HG03457 (cell line): ENCODE measurements around the gene CORT.
"Not testable (repeated sequence)": the region's sequence is repeated elsewhere in the genome, so short reads cannot be mapped to it uniquely, and the experiment has no call there.

ENCODE experiments used
- ATAC-seq: cut with Tn5 transposase; IDR thresholded peaks from one replicate; pipeline ENCODE4 v1.9.1; 2021; ENCODE audit warnings: moderate number of reproducible peaks; ENCODE audit not compliant: unreplicated experiment

CORT gene

GRCh38 chr1:10437052-10437451 is 12.8 kb upstream of the CORT start:
- no peak for ATAC-seq

DNA sequence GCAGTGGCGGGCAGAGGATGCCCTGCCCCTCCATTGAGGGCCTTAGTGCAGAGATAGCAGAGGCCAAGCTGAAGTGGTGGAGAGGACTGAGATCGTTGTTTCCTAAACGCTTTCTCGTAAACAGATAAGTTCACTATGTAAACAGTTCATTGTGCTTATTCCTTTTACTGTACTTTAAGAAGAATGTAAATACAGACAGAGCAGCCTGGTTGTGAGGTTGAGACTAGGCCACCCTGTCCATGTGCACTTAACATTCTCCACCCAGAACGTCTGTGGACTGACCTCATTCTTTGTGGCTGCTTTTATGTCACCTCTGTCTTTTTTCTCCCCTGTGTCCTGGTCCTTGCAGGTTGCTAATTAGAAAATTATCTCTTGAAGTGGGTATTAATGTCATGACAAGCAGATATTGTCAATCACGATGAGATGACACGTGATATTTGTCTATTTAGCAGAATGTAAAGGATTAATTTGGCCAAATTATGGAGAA is 11.1 kb upstream of the CORT start:
- no peak for ATAC-seq

DNA sequence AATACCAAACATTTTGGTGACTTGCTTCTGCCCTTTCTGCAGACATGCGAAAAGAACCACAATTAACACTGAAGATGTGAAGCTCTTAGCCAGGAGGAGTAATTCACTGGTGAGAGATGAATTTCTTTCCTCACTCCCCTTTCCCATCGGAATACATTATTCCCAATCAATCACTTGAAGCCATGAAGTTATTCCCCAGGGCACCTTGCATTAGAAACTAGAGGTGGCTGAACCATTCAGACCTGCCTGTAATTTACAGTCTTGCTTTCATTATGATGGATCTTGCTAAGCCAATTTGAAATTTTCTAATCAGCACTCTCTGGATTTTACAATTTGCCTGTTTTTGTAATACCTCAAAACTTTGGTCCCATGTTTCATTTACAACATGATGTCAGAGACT is 9.5 kb upstream of the CORT start:
- no peak for ATAC-seq

GRCh38 chr1:10440794-10441193 is 9.0 kb upstream of the CORT start:
- ATAC-seq: no peak

DNA sequence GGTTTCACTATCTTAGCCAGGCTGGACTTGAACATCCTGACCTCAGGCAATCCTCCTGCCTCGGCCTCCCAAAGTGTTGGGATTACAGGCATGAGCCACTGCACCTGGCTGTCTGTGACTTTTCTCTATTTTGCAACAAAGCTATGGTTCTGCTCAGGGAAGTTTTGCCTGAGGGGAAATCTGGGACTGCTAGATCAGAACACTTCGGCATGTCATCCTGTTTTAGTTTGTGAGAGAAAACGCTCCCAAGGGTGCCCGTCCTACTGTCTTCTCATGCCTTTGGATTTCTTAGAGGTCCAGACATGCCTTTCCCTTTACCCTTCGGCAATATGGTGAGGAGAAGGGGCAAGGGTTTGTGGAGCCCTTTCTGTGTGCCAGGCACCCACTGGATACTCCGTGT is 5.6 kb upstream of the CORT start:
- no peak for ATAC-seq

DNA sequence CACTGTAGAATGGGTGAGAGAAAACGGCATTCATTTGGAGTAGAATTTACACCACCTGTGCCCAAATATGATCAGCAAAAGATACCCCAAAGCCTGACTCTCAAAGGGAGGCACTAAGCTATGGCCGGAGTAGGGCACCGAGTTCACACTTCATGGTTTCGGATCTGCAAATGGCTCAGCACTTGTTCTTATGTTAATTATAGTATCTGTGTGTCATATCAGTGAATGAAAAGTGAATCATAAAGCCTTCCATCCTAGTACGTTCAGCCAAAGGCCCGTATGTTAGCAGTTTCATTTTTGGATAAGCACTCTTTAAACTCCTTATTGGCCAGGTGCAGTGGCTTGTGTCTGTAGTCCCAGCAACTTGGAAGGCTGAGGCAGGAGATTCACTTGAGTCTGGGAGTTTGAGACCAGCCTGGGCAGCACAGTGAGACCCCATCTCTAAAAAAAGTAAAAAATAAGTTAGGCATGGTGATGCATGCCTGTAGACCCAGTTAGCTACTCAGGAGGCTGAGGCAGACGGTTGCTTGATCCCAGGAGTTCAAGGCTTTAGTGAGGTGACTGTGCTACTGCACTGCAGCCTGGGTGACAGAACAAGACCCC is 4.9 kb upstream of the CORT start:
- no peak for ATAC-seq

- no peak for ATAC-seq
These were observed 2.9 kb upstream of the CORT start for GRCh38 chr1:10446790-10447422.

DNA sequence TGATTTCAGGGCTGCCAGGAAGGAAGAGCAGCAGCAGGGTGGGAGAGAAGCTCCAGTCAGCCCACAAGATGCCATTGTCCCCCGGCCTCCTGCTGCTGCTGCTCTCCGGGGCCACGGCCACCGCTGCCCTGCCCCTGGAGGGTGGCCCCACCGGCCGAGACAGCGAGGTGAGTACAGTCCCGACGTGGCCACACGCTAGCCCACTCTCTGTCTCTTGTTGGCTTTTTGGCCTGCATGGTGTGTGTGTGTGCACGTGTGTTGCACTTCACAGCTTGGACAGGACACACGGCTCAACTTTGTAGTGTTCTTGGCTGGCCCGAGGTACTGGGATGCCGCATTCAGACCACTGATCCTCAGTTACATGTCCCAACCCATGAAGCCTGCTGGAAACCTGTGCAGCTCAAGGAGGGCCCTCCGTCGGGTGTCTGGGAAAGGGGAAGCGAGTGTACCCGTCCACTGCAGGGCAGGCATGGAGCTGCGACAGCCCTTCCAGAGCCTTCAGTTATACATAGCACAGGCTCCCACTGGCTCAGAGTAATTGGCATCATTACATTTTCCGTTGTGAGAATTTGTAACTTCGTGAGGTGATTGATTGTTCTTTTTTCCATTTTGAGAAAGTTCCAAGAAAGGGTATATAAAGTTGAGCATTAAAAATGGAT is 454 bp downstream of the CORT start:
- ATAC-seq: no peak

- ATAC-seq: no peak
These were observed 1.0 kb downstream of the CORT start for GRCh38 chr1:10450836-10451235.

- ATAC-seq: no peak
These were observed 1.5 kb downstream of the CORT start for GRCh38 chr1:10451287-10451686.

DNA sequence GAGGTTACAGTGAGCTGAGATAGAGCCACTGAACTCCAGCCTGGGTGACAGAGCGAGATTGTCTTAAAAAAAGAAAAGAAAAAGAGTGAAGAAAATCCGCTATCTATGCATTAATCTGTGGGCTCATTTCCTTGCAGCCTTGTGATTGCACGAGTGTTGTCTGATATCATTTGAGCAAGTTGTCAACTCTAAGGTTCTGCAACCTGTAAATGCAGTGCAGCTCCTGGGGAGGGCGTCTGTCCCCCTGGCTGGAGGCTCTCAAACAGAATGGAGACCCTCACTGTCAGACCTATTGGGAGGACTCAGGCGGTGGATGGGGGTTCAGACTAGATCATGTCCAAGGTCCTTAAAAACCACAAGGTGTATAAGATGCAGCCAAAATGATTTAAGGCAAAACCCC is 6.2 kb downstream of the CORT start:
- ATAC-seq: no peak

- ATAC-seq: no peak
These were observed 6.8 kb downstream of the CORT start for GRCh38 chr1:10456661-10457060.

DNA sequence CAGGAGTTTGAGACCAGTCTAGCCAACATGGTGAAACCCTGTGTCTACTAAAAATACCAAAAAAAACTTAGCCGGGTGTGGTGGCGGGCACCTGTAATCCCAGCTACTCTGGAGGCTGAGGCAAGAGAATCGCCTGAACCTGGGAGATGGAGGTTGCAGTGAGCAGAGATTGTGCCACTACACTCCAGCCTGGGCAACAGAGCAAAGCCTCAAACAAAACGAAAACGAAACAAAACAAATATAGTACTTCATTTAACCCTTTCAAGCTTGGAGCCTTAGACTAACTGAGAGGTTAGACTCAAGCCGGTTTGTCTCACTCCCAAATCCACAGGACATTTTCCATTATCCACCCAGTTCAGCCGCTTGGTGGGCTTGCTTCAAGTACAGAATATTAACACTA is 7.6 kb downstream of the CORT start:
- not testable (repeated sequence) for ATAC-seq

- no peak for ATAC-seq
These were observed 8.0 kb downstream of the CORT start for GRCh38 chr1:10457875-10458274.

DNA sequence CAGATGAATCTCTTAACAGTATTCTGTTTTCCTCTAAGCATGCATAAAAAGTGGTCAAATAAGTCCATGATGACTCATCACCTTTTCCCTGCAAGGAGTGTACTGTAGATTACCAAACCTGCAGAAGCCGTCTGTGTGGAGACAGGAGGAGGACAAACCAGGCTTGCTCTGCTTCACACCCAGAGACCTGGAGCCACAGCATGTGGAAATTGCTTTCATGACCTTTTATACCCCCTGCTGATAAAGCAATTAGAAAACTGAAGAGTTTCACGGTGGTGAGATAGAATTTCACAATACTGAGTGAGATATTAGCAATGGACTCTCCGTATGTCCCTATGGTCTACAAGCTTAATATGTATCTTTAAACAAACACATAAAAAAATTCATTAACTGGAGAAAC is 9.4 kb downstream of the CORT start:
- ATAC-seq: no peak

- ATAC-seq: no peak
These were observed 17.2 kb downstream of the CORT start for GRCh38 chr1:10467078-10467477.

DNA sequence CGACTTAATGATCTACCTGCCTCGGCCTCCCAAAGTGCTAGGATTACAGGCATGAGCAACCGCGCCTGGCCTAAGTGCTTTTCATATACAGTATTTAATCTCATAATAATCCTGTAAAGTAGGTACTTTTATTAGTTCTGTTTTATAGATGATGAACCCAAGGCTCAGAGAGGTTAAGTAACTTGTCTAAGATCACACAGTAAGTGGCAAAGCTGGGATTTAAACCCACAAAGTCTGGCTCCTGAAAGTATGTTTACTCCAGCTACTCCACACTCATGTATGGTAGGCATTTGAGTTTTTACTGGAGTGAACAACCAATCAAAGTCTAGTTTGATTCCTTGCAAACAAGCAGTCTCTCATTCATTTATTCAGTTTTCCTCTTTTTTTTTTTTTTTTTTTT is 20.2 kb downstream of the CORT start:
- ATAC-seq: no peak

DNA sequence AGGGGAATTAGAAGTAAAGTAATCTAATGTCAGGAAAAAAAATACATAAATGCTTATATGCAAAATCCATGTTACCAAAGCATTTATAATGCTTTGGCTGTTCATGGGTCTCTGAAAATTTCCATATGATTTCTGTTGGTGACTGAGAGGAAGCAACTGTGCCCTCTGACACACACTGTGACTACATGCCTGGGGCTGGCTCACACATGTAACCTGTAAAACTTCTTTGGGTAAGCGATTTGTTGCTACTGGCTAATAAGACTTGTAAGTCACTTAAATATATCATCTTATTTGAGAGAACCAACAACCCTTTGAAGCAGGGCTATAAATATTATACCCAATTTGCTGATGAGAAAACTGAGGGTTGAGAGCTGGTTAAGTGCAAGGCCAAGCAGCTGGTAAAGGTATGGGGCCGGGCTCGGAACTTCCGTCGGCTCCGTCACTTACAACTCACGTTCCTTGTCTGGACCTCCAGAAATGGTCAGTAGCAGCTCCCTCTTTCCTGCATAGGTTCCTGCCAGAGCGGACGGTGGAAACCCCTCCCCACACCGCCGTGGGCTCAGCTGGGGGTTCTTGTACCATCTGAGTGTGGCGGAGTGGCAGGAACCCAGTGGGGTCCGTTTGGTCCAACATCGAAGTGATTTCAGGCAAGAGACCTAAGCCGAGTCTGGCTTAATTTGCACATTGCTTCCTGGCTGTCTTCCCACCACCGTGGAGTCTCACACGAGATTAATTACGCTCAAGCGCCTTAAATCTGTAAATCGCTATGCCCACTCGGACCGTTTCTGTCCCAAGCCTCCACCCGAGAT is 21.8 kb downstream of the CORT start:
- ATAC-seq: no peak

DNA sequence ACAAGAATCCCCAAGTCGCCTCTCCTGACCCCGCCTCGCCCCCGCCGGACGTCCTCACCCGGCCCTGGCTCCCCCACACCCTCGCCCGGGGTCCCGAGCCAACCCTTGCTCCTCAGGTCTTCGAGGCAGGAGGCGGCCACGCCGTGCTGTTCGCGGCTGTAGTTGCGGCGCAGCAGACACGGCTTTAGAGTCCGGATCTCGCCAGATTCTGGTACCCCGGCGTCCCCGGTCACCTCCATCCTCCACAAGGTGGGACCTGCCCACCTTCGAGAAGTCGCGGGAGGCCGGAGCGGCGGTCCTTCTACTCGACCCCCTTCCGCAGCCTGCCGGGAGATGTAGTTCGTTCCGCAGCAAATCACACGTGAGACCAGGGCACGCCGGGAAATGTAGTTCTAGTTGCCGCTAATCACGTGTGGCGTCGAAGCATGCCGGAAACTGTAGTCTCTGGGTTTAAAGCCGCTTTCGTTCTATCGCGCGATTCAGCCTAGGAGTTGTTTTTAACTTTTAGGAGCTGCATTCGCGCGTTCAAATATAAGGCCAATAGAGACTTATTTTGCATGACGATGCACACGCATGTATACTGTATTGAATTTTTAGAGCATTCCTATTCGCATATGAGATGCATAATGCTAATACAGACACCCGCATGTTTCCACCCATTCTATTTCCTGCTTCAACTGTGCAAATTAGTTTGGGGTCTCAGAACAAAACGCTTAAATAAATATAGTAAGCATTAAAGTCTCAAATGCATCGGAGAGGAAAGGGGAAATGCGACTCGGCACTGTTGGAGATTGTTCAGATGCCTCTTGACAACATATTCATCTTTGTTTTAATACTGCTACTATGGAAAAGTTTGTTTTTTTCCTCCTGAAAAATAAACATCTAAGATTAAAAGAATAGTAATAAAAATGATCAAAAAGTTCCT is 22.7 kb downstream of the CORT start, which contains the start of gene DFFA:
Gene DFFA (minus strand): TSS at position 310 of the 925 bp plus-strand sequence. CDS start 71 bp downstream, at position 239.
- peak; percentile 62 for ATAC-seq

DNA sequence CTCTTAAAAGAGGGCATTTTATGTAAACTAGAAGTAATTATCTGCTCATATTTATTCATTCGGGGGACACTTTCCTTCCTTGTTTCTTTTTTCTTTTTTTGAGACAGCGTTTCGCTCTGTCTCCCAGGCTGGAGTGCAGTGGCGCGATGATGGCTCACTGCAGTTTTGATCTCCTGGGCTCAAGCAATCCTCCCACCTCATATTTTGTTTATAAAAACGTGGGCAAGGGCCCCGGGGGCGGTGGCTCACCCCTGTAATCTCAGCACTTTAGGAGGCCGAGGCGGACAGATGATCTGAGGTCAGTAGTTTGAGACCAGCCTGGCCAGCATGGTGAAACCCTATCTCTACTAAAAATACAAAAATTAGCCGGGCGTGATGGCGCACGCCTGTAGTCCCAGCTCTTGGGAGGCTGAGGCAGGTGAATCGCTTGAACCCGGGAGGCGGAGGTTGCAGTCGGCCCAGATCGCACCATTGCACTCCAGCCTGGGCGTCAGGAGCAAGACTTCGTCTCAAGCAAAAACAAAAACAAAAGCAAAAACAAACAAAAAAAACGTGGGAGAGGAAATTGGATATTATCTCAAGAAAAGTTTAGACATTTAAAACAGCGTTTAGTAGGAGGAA is 23.4 kb downstream of the CORT start:
- ATAC-seq: no peak
